ENCODE results near the gene CELF4. TPM values are rescaled to one million over a fixed set of nuclear protein-coding genes. Genes with fewer than 3 reads are reported as not detected.

CELF4 gene
- total RNA-seq, 6 donors from 2014 or later = 0.15 to 1.4 (median 0.81) TPM; not detected in 1

DNA sequence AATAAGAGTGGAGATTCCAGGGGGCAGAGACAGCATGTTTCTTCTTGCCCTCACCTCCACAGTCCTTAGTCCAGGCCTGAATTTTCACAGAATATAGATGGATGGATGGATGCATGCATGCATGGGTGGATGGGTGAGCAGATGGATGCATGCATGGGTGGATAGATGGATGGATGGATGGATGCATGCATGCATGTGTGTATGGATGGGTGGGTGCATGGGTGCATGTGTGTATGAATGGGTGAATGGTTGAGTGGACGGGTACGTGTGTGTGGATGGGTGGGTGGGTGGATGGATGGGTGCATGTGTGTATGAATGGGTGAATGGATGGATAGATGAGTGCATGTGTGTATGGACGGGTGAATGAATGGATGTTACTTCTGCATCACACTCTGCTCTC is 153.3 kb downstream of the CELF4 start:
- WGBS, 2 donors = 60 to 80% methylated on average over 3 of the region's 3 CpGs
- Histone ChIP-seq H3K36me3 (no peaks in the 10 kb centered on the region), H3K27me3 (no peaks in the 10 kb centered on the region), H3K4me1 (no peaks in the 10 kb centered on the region), H3K27ac (no peak overlapping the region), H3K9me3 (no peaks in the 10 kb centered on the region), H3K4me3 (no peak overlapping the region)
- ATAC-seq (ENCODE audit: low FRiP score in 2 of 2) = no peak
- TF ChIP-seq, protein P1, sequence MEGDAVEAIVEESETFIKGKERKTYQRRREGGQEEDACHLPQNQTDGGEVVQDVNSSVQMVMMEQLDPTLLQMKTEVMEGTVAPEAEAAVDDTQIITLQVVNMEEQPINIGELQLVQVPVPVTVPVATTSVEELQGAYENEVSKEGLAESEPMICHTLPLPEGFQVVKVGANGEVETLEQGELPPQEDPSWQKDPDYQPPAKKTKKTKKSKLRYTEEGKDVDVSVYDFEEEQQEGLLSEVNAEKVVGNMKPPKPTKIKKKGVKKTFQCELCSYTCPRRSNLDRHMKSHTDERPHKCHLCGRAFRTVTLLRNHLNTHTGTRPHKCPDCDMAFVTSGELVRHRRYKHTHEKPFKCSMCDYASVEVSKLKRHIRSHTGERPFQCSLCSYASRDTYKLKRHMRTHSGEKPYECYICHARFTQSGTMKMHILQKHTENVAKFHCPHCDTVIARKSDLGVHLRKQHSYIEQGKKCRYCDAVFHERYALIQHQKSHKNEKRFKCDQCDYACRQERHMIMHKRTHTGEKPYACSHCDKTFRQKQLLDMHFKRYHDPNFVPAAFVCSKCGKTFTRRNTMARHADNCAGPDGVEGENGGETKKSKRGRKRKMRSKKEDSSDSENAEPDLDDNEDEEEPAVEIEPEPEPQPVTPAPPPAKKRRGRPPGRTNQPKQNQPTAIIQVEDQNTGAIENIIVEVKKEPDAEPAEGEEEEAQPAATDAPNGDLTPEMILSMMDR (IDR thresholded peaks at IDR 0.05) = no peak
- TF ChIP-seq EP300 (IDR thresholded peaks at IDR 0.05) = no peak
- TF ChIP-seq POLR2AphosphoS5 (IDR thresholded peaks at IDR 0.05) = no peak
- no peak for DNase-seq

DNA sequence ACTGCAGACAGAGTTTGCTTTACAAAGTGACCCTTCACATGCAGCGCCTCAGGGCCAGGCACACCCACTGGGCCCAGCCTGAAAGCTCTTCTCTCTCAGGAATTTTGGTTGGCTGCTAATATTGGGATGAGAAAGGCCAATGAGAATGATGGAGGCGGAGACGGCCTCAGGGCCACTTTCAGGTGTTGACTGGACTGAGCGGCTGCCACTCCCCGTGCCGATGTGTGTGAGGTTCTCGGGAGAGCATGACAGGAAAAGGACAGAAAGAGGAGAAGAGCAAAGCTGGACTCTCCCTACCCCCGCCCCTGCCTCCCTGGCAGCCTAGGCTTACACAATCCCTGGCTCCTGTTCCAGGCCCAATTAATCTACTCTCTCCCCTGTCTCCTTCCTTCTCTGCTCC is 155.7 kb downstream of the CELF4 start:
- ATAC-seq (ENCODE audit: low FRiP score in 2 of 2) (no peak), DNase-seq (no peak)
- Histone ChIP-seq H3K4me3 (no peak overlapping the region), H3K9me3 (no peaks in the 10 kb centered on the region), H3K36me3 (no peaks in the 10 kb centered on the region), H3K27ac (no peak overlapping the region), H3K4me1 (no peaks in the 10 kb centered on the region), H3K27me3 (no peaks in the 10 kb centered on the region)
- TF ChIP-seq, protein P1 (IDR thresholded peaks at IDR 0.05) = no peak
- TF ChIP-seq POLR2AphosphoS5 (IDR thresholded peaks at IDR 0.05) = no peak
- no peak for TF ChIP-seq EP300 (IDR thresholded peaks at IDR 0.05)
- no peak for TF ChIP-seq POLR2A (IDR thresholded peaks at IDR 0.05)
- 53 to 65% methylated on average over 7 to 8 of the region's 8 CpGs for WGBS, 2 donors

DNA sequence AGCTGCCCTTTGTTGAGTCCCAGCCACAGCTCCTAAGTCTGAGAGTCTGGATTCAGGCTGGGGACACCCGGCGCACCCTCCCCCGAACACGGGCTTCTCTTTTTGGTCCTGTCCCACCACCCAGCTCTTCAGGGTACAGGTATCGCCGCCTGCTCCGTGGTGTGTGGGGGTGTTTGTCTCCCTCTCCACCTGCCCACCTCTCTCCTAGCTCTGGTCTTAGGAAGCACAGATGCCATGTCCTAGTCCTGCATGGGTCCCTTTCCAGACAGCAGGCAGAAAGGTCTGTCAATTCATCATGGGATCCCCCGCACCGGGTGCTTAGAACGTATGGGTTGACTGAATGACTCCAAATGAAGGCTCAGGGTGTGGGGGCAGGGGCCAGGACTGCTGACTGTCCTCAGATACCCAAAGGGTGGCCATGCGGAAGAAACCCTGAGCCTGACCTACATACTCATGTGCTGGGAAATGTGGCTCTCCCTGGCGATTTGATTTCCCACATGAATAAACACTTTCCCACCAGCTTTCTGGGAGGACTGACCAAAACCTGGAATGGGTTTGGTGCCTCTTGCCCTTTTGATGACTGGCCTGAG is 156.8 kb downstream of the CELF4 start:
- Histone ChIP-seq H3K27me3 (no peaks in the 10 kb centered on the region), H3K4me3 (no peak overlapping the region), H3K4me1 (no peaks in the 10 kb centered on the region), H3K9me3 (no peaks in the 10 kb centered on the region), H3K27ac (no peak overlapping the region), H3K36me3 (no peaks in the 10 kb centered on the region)
- TF ChIP-seq POLR2AphosphoS5 (IDR thresholded peaks at IDR 0.05) (no peak), EP300 (IDR thresholded peaks at IDR 0.05) (no peak), POLR2A (IDR thresholded peaks at IDR 0.05) (no peak)
- TF ChIP-seq, protein P1 (IDR thresholded peaks at IDR 0.05) = no peak
- WGBS, 2 donors = 85 to 92% methylated on average over 12 of the region's 12 CpGs
- ATAC-seq (ENCODE audit: low FRiP score in 2 of 2) = no peak
- DNase-seq = no peak

DNA sequence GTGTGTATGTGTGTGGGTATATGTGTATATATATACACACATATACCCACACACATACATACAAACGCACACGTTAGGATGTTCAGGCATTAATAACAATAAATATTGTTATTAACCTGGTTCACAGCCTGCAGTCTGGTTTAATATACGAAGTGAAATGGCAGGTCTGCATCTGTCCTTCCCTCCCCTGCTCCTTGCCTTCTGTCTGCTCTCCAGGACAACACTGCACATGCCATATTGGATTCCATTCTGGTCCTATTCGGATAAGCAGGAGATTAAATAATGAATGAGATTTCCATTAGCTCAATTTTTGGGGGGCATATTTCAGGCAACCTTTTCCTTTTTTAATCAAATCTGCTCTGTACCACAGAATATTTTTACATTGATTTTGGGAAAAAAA is 158.0 kb downstream of the CELF4 start:
- Histone ChIP-seq H3K27me3 (no peaks in the 10 kb centered on the region), H3K36me3 (no peaks in the 10 kb centered on the region), H3K9me3 (no peaks in the 10 kb centered on the region), H3K27ac (no peak overlapping the region), H3K4me3 (no peak overlapping the region), H3K4me1 (no peaks in the 10 kb centered on the region)
- DNase-seq (no peak), ATAC-seq (ENCODE audit: low FRiP score in 2 of 2) (no peak)
- TF ChIP-seq POLR2A (IDR thresholded peaks at IDR 0.05) (no peak), EP300 (IDR thresholded peaks at IDR 0.05) (no peak), POLR2AphosphoS5 (IDR thresholded peaks at IDR 0.05) (no peak)
- TF ChIP-seq, protein P1 (IDR thresholded peaks at IDR 0.05) = no peak
- 59 to 66% methylated on average over 4 of the region's 4 CpGs for WGBS, 2 donors

DNA sequence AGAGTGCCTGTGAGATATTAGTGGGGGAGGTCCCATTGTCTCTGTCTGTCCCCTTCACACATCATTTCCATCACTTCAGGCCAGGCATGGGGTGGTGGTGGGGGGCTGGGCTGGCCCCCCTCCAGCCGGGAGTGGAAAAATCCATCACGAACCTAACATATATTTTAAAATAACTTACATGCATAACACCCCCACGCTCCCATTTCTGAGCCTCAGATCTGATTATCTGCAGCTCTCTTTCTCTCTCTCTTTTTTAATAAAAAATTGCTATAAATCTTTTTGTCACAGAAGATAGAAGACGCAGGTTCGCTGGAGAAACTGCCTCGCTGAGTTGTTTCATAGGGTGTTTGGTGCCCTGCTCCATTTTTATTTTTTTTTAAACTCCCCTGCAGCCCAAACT is 159.8 kb downstream of the CELF4 start:
- H3K4me1 ChIP-seq = no peaks in the 10 kb centered on the region
- 83 to 85% methylated on average over 6 of the region's 6 CpGs for WGBS, 2 donors
- no peak for DNase-seq
- H3K27ac ChIP-seq = no peak overlapping the region
- no peak for ATAC-seq (ENCODE audit: low FRiP score in 2 of 2)
- H3K4me3 ChIP-seq = no peak overlapping the region
- H3K36me3 ChIP-seq = no peaks in the 10 kb centered on the region
- TF ChIP-seq POLR2A (IDR thresholded peaks at IDR 0.05) (no peak), POLR2AphosphoS5 (IDR thresholded peaks at IDR 0.05) (no peak), EP300 (IDR thresholded peaks at IDR 0.05) (no peak)
- TF ChIP-seq, protein P1 (IDR thresholded peaks at IDR 0.05) = no peak
- H3K9me3 ChIP-seq = no peaks in the 10 kb centered on the region
- H3K27me3 ChIP-seq = no peaks in the 10 kb centered on the region

Measured in upper lobe of left lung (tissue), 6 donors.